Measurements from ENCODE around the gene ZBTB3. TPM values are rescaled to one million over a fixed set of nuclear protein-coding genes. Genes with fewer than 3 reads are reported as not detected.
A peak's percentile ranks its signal among the peaks of the same experiment; 100 is the strongest.

Gene ZBTB3
- total RNA-seq, 1 donor from 2014 or later = 16.8 TPM

DNA sequence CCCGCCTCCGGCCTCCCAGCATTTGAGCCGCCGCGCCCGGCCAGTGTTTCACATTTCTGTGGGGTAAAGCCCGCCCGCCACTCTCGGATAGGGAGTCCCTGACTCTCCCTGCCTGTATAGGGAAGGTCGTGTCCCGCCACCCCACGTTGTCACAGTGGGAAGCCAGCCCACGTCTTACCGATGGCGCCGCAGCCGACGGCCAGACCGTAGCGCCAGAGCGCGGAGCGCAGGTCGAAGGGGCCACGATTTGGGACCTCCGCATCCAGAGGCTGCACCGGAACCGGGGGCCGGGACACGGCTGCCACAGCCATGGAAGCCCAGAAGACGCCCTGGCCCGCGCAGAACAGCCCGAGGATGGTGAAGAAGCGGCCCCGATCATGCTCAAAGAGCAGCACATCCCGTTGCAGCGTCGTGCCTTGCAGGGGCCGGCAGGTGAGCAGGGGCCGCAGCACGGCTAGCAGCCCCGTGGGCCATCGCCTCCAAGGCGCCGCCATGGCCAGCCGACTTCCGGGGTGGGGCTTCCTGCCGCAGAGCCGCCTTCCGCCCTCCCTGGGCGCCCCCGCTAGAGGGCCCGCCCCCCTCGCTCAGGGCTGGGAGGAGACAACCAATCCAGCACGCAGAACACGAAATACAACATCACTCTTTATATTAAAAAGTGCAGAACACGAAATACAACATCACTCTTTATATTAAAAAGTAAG is 37.7 kb upstream of the ZBTB3 start, which contains the start of gene TMEM223:
TMEM223 (minus strand) TSS at position 506 of the 701 bp plus-strand sequence; CDS start at position 494, 12 bp downstream.
- H3K4me3 ChIP-seq (ENCODE audit: low read depth, low read length) = peak within 1 kb of the TSS; percentile 95
- DNase-seq (ENCODE audit: low read depth) = no peak
- no peak for TF ChIP-seq CTCF (conservative IDR thresholded peaks at IDR 0.05; ENCODE audit: low read depth, low read length)

DNA sequence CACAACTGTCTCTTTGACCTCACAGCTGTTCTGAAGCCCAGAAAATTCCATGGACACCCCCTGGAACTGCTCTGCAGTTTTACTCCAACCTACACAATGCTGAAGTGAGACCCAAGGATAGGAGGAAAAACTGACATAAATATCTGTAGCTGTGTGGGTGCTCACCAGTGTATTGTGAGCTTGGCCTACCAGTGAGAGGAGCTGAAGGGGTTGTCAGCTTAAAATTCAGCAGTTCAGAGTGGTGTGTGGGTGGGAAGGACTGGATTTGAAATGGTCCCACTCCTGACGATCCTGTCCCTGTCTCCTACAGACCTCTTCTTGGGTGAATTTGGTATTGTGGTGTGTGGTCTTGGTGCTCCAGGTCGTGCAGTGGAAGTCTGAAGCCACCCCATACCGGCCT is 35.6 kb upstream of the ZBTB3 start:
- no peak for TF ChIP-seq CTCF (conservative IDR thresholded peaks at IDR 0.05; ENCODE audit: low read depth, low read length)

DNA sequence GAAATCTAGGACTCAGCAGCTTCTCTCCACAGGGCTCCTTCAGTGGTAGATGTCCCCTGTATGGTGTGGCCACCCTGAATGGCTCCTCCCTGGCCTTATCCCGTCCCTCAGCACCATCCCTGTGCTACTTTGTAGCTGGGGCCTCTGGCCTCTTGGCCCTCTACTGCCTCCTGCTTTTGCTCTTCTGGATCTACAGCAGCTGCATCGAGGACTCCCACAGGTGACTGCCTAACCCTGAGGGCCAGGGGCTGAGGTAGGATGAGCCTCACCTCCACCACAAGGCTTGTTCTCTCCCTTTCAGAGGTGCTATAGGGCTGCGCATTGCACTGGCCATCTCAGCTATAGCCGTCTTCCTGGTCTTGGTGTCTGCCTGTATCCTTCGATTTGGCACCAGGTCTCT is 35.0 kb upstream of the ZBTB3 start:
- TF ChIP-seq CTCF (conservative IDR thresholded peaks at IDR 0.05; ENCODE audit: low read depth, low read length) = no peak
- DNase-seq (ENCODE audit: low read depth) = no peak
- no peak overlapping the region for H3K4me3 ChIP-seq (ENCODE audit: low read depth, low read length)

More for the DNA sequence above, 35.6 kb upstream of the ZBTB3 start:
- DNase-seq (ENCODE audit: low read depth) = no peak
- H3K4me3 ChIP-seq (ENCODE audit: low read depth, low read length) = no peak overlapping the region

GRCh38 chr11:62787005-62787759 is 33.2 kb upstream of the ZBTB3 start, which contains the start of gene TMEM179B:
TSS of gene TMEM179B (plus strand) at chr11:62787402. CDS start at chr11:62787432, 30 bp downstream.
- TF ChIP-seq CTCF (conservative IDR thresholded peaks at IDR 0.05; ENCODE audit: low read depth, low read length) = peak; percentile 63
- peak; percentile 69 for DNase-seq (ENCODE audit: low read depth)
- peak within 1 kb of the TSS; percentile 93 for H3K4me3 ChIP-seq (ENCODE audit: low read depth, low read length)

DNA sequence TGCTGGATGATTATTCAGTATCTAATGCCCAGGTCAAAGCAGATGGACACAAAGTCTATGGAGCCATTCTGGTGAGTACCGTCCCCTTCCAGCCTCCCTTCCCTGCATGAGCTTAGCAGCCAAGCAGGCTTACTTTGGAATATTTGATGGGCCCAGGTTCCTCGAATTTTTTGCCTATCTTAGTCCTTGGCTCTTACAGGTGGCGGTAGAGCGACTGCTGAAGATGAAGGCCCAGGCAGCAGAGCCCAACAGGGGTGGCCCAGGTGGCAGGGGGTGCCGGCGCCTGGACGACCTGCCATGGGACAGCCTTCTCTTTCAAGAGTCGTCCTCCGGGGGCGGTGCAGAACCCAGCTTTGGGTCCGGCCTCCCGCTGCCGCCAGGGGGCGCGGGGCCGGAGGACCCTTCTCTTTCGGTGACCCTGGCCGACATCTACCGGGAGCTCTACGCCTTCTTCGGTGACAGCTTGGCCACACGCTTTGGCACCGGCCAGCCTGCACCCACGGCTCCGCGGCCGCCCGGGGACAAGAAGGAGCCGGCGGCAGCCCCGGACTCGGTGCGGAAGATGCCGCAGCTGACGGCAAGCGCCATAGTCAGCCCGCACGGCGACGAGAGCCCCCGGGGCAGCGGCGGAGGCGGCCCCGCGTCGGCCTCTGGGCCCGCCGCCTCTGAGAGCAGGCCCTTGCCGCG is 32.5 kb upstream of the ZBTB3 start:
- peak; percentile 93 for TF ChIP-seq CTCF (conservative IDR thresholded peaks at IDR 0.05; ENCODE audit: low read depth, low read length)
- H3K4me3 ChIP-seq (ENCODE audit: low read depth, low read length) = peak overlapping the region; percentile 93
- no peak for DNase-seq (ENCODE audit: low read depth)

DNA sequence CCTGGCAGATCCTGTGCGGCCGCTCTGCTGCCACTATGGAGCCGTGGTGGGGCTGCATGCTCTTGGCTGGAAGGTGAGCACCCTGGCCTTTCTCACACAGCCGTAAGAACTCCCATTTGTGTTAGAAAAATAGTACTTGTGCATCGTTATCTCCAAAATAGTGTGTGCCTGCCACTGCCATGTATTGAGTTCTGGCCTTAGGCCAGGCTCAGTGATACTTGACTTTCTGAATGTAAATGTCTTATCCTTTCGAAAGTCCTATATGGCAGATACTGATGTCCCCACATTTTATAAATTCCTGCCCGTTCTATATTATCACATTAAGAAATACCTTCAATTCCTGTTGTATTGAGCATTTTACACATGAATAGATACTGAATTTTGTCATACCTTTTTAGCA is 28.8 kb upstream of the ZBTB3 start:
- TF ChIP-seq CTCF (conservative IDR thresholded peaks at IDR 0.05; ENCODE audit: low read depth, low read length) = no peak
- DNase-seq (ENCODE audit: low read depth) = no peak
- no peak overlapping the region for H3K4me3 ChIP-seq (ENCODE audit: low read depth, low read length)

All from epithelial cell of proximal tubule (primary cell).